Fibroblast of peridontal ligament (primary cell): ENCODE data around the gene RPL13.
"Not testable (repeated sequence)": the region's sequence is repeated elsewhere in the genome, so short reads cannot be mapped to it uniquely, and the experiment has no call there.

Experiments
- DNase-seq: peaks from one replicate; pipeline ENCODE4 v3.0.0-alpha.2; 2010; ENCODE audit errors: extremely low read depth

The RPL13 gene

GRCh38 chr16:89577055-89577759 is 16.7 kb downstream of the RPL13 start:
- DNase-seq = no peak

- no peak for DNase-seq
Measured at GRCh38 chr16:89579351-89579750, 18.9 kb downstream of the RPL13 start.

GRCh38 chr16:89581045-89581695 is 20.7 kb downstream of the RPL13 start:
- DNase-seq = peak; percentile 98

GRCh38 chr16:89581861-89582563 is 21.5 kb downstream of the RPL13 start:
- peak; percentile 80 for DNase-seq

GRCh38 chr16:89582614-89583196 is 22.2 kb downstream of the RPL13 start:
- DNase-seq = no peak

- DNase-seq = no peak
Measured at GRCh38 chr16:89583197-89583894, 22.9 kb downstream of the RPL13 start.

GRCh38 chr16:89583895-89584644 is 23.6 kb downstream of the RPL13 start:
- no peak for DNase-seq

GRCh38 chr16:89584768-89585549 is 24.5 kb downstream of the RPL13 start:
- DNase-seq = no peak

- DNase-seq = no peak
Measured at GRCh38 chr16:89586218-89586617, 25.7 kb downstream of the RPL13 start.

- DNase-seq = no peak
Measured at GRCh38 chr16:89586853-89587252, 26.4 kb downstream of the RPL13 start.

- DNase-seq = not testable (repeated sequence)
Measured at GRCh38 chr16:89587676-89588075, 27.2 kb downstream of the RPL13 start.

- DNase-seq = no peak
Measured at GRCh38 chr16:89588413-89589109, 28.1 kb downstream of the RPL13 start.

GRCh38 chr16:89589241-89589926 is 28.9 kb downstream of the RPL13 start:
- DNase-seq = no peak

GRCh38 chr16:89593841-89594240 is 33.4 kb downstream of the RPL13 start:
- no peak for DNase-seq

GRCh38 chr16:89595330-89596060 is 35.0 kb downstream of the RPL13 start:
- no peak for DNase-seq

GRCh38 chr16:89596061-89596689 is 35.7 kb downstream of the RPL13 start:
- no peak for DNase-seq

- DNase-seq = no peak
Measured at GRCh38 chr16:89596957-89597649, 36.6 kb downstream of the RPL13 start.
